GF-D8 (cell line): ENCODE data around the gene DHRSX.
"Not testable (repeated sequence)": the region's sequence is repeated elsewhere in the genome, so short reads cannot be mapped to it uniquely, and the experiment has no call there.

ENCODE experiments used
- DNase-seq: peaks from one replicate; lab custom pipeline; 2025; lab: John Stamatoyannopoulos, UW

The DHRSX gene

GRCh38 chrX:2314831-2315365, 185.9 kb downstream of the DHRSX start:
- DNase-seq = no peak

GRCh38 chrX:2313864-2314640, 186.7 kb downstream of the DHRSX start:
- no peak for DNase-seq

- DNase-seq = not testable (repeated sequence)
Observed at GRCh38 chrX:2312061-2312591, 188.7 kb downstream of the DHRSX start.

- no peak for DNase-seq
Observed at GRCh38 chrX:2311501-2311900, 189.3 kb downstream of the DHRSX start.

- no peak for DNase-seq
Observed at GRCh38 chrX:2301901-2302300, 198.9 kb downstream of the DHRSX start.

GRCh38 chrX:2299871-2300270, 200.9 kb downstream of the DHRSX start:
- no peak for DNase-seq

- DNase-seq = no peak
Observed at GRCh38 chrX:2286731-2287130, 214.0 kb downstream of the DHRSX start.

- no peak for DNase-seq
Observed at GRCh38 chrX:2284601-2285000, 216.2 kb downstream of the DHRSX start.

GRCh38 chrX:2284133-2284532, 216.6 kb downstream of the DHRSX start:
- DNase-seq = no peak

- DNase-seq = no peak
Observed at GRCh38 chrX:2283111-2283859, 217.5 kb downstream of the DHRSX start.

GRCh38 chrX:2282490-2283090, 218.2 kb downstream of the DHRSX start:
- no peak for DNase-seq

GRCh38 chrX:2272337-2272736, 228.4 kb downstream of the DHRSX start:
- DNase-seq = no peak

- DNase-seq = not testable (repeated sequence)
Observed at GRCh38 chrX:2271595-2271994, 229.2 kb downstream of the DHRSX start.

- not testable (repeated sequence) for DNase-seq
Observed at GRCh38 chrX:2270783-2271182, 230.0 kb downstream of the DHRSX start.

- no peak for DNase-seq
Observed at GRCh38 chrX:2267890-2268289, 232.9 kb downstream of the DHRSX start.

GRCh38 chrX:2266445-2267349, 234.1 kb downstream of the DHRSX start:
- no peak for DNase-seq

- DNase-seq = not testable (repeated sequence)
Observed at GRCh38 chrX:2265658-2266444, 234.9 kb downstream of the DHRSX start.

GRCh38 chrX:2264179-2265030, 236.4 kb downstream of the DHRSX start:
- no peak for DNase-seq

GRCh38 chrX:2263203-2263602, 237.6 kb downstream of the DHRSX start:
- no peak for DNase-seq

GRCh38 chrX:2262668-2263055, 238.1 kb downstream of the DHRSX start:
- DNase-seq = no peak
